HepG2 (cell line): ENCODE results near the gene AMN. TPM values are rescaled to one million over a fixed set of nuclear protein-coding genes. Genes with fewer than 3 reads are reported as not detected.

ENCODE experiments used
- ATAC-seq: fragments of 200-7000 bp; cut with Tn5 transposase; 3 replicates; pipeline ENCODE4 v1.9.1; 2020; ENCODE audit warnings: mild to moderate bottlenecking, moderate library complexity
- BruUV-seq: library from RNA; stranded (reverse); fragments of 400-500 nt; replicated peaks from 2 replicates; lab custom pipeline; 2021; lab: Mats Ljungman, UMichigan
- CTCF ChIA-PET: fragments of 300-600 bp; formaldehyde crosslinking; extraction: SDS; loops from one replicate; lab custom pipeline; 2021; ENCODE audit warnings: low total read pairs, inconsistent platforms, low intra/inter-chr PET ratio; lab: Yijun Ruan, JAX
- POLR2A ChIA-PET: fragments of 350-600 bp; sonication (Branson Sonifier 250); formaldehyde crosslinking; loops from one replicate; lab custom pipeline; 2020; ENCODE audit warnings: antibody characterized with exemption, inconsistent platforms; lab: Yijun Ruan, JAX
- DNase-seq: peaks from one replicate; pipeline ENCODE4 v3.0.0-alpha.2; 2015; ENCODE audit warnings: low spot score
- FAIRE-seq: peaks from 3 replicates; lab custom pipeline; 2011; peaks lifted over from hg19 to GRCh38; lab: Jason Lieb, UNC
- H2AFZ ChIP-seq: one replicate; pipeline ENCODE4 v1.6.1; 2011; ENCODE audit warnings: low read length, inconsistent platforms
- H3K27ac ChIP-seq: fragments of 300-600 bp; 3 replicates; pipeline ENCODE4 v1.8.0; 2011; ENCODE audit warnings: mixed run types, mild to moderate bottlenecking, mixed read lengths, low read length, inconsistent platforms; ENCODE audit not compliant: insufficient read depth; ENCODE audit errors: extremely low read length
- H3K27me3 ChIP-seq, 2 experiments: fragments of 200-600 bp in 1 of 2; 2 replicates in 1 of 2; 3 replicates in 1 of 2; pipeline versions ENCODE4 v1.6.0 to v1.8.0; 2011; ENCODE audit warnings: low read length in 2 of 2, mild to moderate bottlenecking in 2 of 2, moderate library complexity in 2 of 2, inconsistent platforms in 1 of 2; ENCODE audit not compliant: insufficient read depth in 2 of 2, control insufficient read depth in 1 of 2
- H3K36me3 ChIP-seq, 2 experiments: fragments of 200-600 bp in 1 of 2; replicated peaks in 1 of 2; 2 replicates in 1 of 2; 3 replicates in 1 of 2; pipeline versions ENCODE4 v1.5.1 to v1.8.0; 2011; ENCODE audit warnings: low read length in 2 of 2, inconsistent platforms in 1 of 2; ENCODE audit not compliant: insufficient read depth in 2 of 2, control insufficient read depth in 1 of 2
- H3K4me1 ChIP-seq: 2 replicates; pipeline ENCODE4 v1.5.1; 2012; ENCODE audit warnings: low read length, inconsistent platforms; ENCODE audit not compliant: insufficient read depth
- H3K4me2 ChIP-seq: 2 replicates; pipeline ENCODE4 v1.6.0; 2011; ENCODE audit warnings: low read depth, low read length, inconsistent platforms
- H3K4me3 ChIP-seq, 3 experiments: fragments of 200-600 bp in 1 of 3; sonication (generic), shearing (Covaris generic) in 1 of 3; replicated peaks in 1 of 3; 2 replicates each; pipeline ENCODE4 v1.5.1; 2011 to 2016; ENCODE audit warnings: low read length in 3 of 3, inconsistent platforms in 2 of 3, low read depth in 2 of 3, mild to moderate bottlenecking in 2 of 3, control low read depth in 1 of 3, mixed read lengths in 1 of 3; ENCODE audit not compliant: insufficient read depth in 1 of 3
- H3K79me2 ChIP-seq: one replicate; pipeline ENCODE4 v1.6.1; 2011; ENCODE audit warnings: low read length, inconsistent platforms; ENCODE audit not compliant: insufficient read depth
- H3K9ac ChIP-seq: 2 replicates; pipeline ENCODE4 v1.6.0; 2011; ENCODE audit warnings: mild to moderate bottlenecking, low read depth, low read length, inconsistent platforms; ENCODE audit not compliant: insufficient read depth
- H3K9me3 ChIP-seq: 2 replicates; pipeline ENCODE4 v1.5.1; 2012; ENCODE audit warnings: mild to moderate bottlenecking, low read length
- H4K20me1 ChIP-seq: 2 replicates; pipeline ENCODE4 v1.6.0; 2011; ENCODE audit warnings: inconsistent platforms, mild to moderate bottlenecking, low read length, moderate library complexity; ENCODE audit not compliant: insufficient read depth
- CHD2 ChIP-seq: IDR thresholded peaks from 2 replicates; pipeline ENCODE4 v1.6.1; 2011; ENCODE audit warnings: low read depth, low read length, improper control_type of control experiment
- FUBP1 ChIP-seq: sonication (generic); formaldehyde crosslinking; IDR thresholded peaks from 2 replicates; pipeline ENCODE4 v1.5.1; 2020; ENCODE audit warnings: missing genetic modification reagents, mild to moderate bottlenecking, borderline replicate concordance
- KDM5A ChIP-seq: fragments of 200-600 bp; sonication (generic); IDR thresholded peaks from 2 replicates; pipeline ENCODE4 v1.7.0; 2018; ENCODE audit warnings: antibody characterized with exemption, mild to moderate bottlenecking, low read length, borderline replicate concordance
- MED8 ChIP-seq: sonication (generic); formaldehyde crosslinking; IDR thresholded peaks from 2 replicates; pipeline ENCODE4 v1.8.1; 2023; ENCODE audit warnings: mild to moderate bottlenecking, missing genetic modification reagents; ENCODE audit not compliant: insufficient replicate concordance
- NCOA2 ChIP-seq: sonication (generic); formaldehyde crosslinking; IDR thresholded peaks from 2 replicates; pipeline ENCODE4 v1.8.0; 2022; ENCODE audit warnings: inconsistent platforms
- POLR2AphosphoS2 ChIP-seq: IDR thresholded peaks from 2 replicates; pipeline ENCODE4 v1.6.1; 2011; ENCODE audit warnings: low read depth, low read length, improper control_type of control experiment
- SOX13 ChIP-seq, 3 experiments: fragments of 450-650 bp in 1 of 3; sonication (generic) in 1 of 3; formaldehyde crosslinking in 1 of 3; IDR thresholded peaks in 2 of 3; conservative IDR thresholded peaks in 1 of 3; 2 replicates each; pipeline versions ENCODE4 v1.5.0 to v1.6.1; 2016 to 2020; ENCODE audit warnings: antibody characterized with exemption in 1 of 3, mild to moderate bottlenecking in 1 of 3, missing compliant biosample characterization in 1 of 3, missing genetic modification reagents in 1 of 3, moderate library complexity in 1 of 3
- XBP1 ChIP-seq: sonication (generic); formaldehyde crosslinking; IDR thresholded peaks from 2 replicates; pipeline ENCODE4 v1.5.0; 2020; ENCODE audit warnings: missing genetic modification reagents
- ZNF274 ChIP-seq: sonication (generic); formaldehyde crosslinking; IDR thresholded peaks from 2 replicates; pipeline ENCODE4 v1.5.1; 2020; ENCODE audit warnings: mild to moderate bottlenecking, missing genetic modification reagents
- WGBS: methylation state at CpG from one replicate; pipeline ENCODE4 v1.1.6; 2017; ENCODE audit warnings: low lambda C conversion rate; 5-methylcytosine and 5-hydroxymethylcytosine counted together
- in situ Hi-C: cut with HindIII; loops from 2 replicates; pipeline ENCODE4 v1.10.0; 2017; ENCODE audit warnings: low pct_unique_long_range_greater_than_20kb; ENCODE audit not compliant: extremely low pct_ligation_motif_present
- intact Hi-C: fragments of 100-400 bp; cut with micrococcal nuclease; formaldehyde crosslinking; loops from one replicate; pipeline ENCODE4 v1.10.0; 2022; ENCODE audit not compliant: unreplicated experiment
- polyA plus RNA-seq, 8 experiments: library from polyadenylated mRNA; depleted of rRNA in 3 of 8; stranded (reverse) in 7 of 8; unstranded in 1 of 8; fragments of >200 nt; fragmentation: Illumina TruSeq in 4 of 8; extraction: Trizol in 4 of 8; gene quantifications; 2 replicates each; pipeline versions ENCODE4 v1.2.1 to v1.2.3, GENCODE V29; 2011 to 2016; ENCODE audit warnings: low read depth in 4 of 8, missing spikeins in 1 of 8, mixed read lengths in 1 of 8; ENCODE audit not compliant: insufficient read depth in 1 of 8
- total RNA-seq, 5 experiments: library from RNA; depleted of rRNA; stranded (reverse); fragments of >200 nt; fragmentation: Illumina TruSeq; extraction: Trizol; gene quantifications; 2 replicates each; pipeline ENCODE4 v1.2.3, GENCODE V29; 2016; ENCODE audit warnings: low read depth in 1 of 5
- TF ChIP-seq, protein P1 (sequence below): sonication (generic); formaldehyde crosslinking; IDR thresholded peaks from 2 replicates; pipeline ENCODE4 v1.4.0; 2020; ENCODE audit warnings: missing genetic modification reagents

The AMN gene
- total and polyA plus RNA-seq, 2 of the 13 experiments (the other 11 are each of a cell fraction or from before 2014, with no cell fraction given), result 9.8 to 33.1 TPM

GRCh38 chr14:102898776-102899515 lies 23.5 kb upstream of the AMN start:
- ATAC-seq (no peak), DNase-seq (no peak), FAIRE-seq (no peak)
- BruUV-seq, result no TSS peak
- Histone ChIP-seq H3K4me3 (no peak overlapping the region), H3K9me3 (no peaks in the 10 kb centered on the region), H3K27ac (no peak overlapping the region), H3K27me3 (no peaks in the 10 kb centered on the region), H3K36me3 (peaks cover 2 to 7% of the 10 kb centered on the region in 2 experiments; a peak in 4 of 5 replicates), H4K20me1 (no peaks in the 10 kb centered on the region), H3K4me2 (no peak overlapping the region), H3K4me1 (peaks cover 19% of the 10 kb centered on the region), H3K9ac (no peak overlapping the region), H2AFZ (no peak overlapping the region), H3K79me2 (no peaks in the 10 kb centered on the region)
- TF ChIP-seq POLR2AphosphoS2 (no peak), FUBP1 (no peak), SOX13 (IDR thresholded peaks at IDR 0.05) (no peak), SOX13 (CRISPR knock-in tag; conservative IDR thresholded peaks at IDR 0.05 in 1 of 2, IDR thresholded peaks at IDR 0.05 in 1 of 2) (no peak), XBP1 (no peak), NCOA2 (CRISPR knock-in tag) (no peak), KDM5A (no peak), CHD2 (no peak), ZNF274 (no peak), MED8 (no peak)
- TF ChIP-seq, protein P1, sequence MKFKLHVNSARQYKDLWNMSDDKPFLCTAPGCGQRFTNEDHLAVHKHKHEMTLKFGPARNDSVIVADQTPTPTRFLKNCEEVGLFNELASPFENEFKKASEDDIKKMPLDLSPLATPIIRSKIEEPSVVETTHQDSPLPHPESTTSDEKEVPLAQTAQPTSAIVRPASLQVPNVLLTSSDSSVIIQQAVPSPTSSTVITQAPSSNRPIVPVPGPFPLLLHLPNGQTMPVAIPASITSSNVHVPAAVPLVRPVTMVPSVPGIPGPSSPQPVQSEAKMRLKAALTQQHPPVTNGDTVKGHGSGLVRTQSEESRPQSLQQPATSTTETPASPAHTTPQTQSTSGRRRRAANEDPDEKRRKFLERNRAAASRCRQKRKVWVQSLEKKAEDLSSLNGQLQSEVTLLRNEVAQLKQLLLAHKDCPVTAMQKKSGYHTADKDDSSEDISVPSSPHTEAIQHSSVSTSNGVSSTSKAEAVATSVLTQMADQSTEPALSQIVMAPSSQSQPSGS, result no peak
- POLR2A ChIA-PET, result no interaction called here
- CTCF ChIA-PET, result no interaction called here
- 94% methylated on average over 14 of the region's 18 CpGs for WGBS
- intact Hi-C loops, result no loop called here
- in situ Hi-C loops, result no loop called here
